NCI-H2227 treated with DMSO at 0.1 percent for 48 hours (cell line): Measurements from ENCODE around the gene TENT4A.
A peak's percentile ranks its signal among the peaks of the same experiment; 100 is the strongest.
"Not testable (repeated sequence)": the region's sequence is repeated elsewhere in the genome, so short reads cannot be mapped to it uniquely, and the experiment has no call there.

Experiments used
- DNase-seq: peaks from one replicate; lab custom pipeline; 2025; lab: John Stamatoyannopoulos, UW

TENT4A gene

GRCh38 chr5:6773342-6774035 lies 60.3 kb downstream of the TENT4A start:
- peak; percentile 17 for DNase-seq

DNA sequence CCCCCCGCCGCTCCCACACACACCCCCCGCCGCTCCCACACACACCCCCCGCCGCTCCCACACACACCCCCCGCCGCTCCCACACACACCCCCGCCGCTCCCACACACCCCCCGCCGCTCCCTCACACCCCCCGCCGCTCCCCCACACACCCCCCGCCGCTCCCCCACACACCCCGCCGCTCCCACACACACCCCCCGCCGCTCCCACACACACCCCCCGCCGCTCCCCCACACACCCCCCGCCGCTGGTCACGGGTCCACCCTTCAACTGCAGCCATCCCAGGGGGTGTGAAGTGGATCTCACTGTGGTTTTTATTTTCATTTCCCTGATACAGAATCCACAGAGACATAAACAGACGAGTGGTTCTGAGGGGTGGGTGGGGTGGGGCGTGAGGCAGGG lies 61.0 kb downstream of the TENT4A start:
- not testable (repeated sequence) for DNase-seq

DNA sequence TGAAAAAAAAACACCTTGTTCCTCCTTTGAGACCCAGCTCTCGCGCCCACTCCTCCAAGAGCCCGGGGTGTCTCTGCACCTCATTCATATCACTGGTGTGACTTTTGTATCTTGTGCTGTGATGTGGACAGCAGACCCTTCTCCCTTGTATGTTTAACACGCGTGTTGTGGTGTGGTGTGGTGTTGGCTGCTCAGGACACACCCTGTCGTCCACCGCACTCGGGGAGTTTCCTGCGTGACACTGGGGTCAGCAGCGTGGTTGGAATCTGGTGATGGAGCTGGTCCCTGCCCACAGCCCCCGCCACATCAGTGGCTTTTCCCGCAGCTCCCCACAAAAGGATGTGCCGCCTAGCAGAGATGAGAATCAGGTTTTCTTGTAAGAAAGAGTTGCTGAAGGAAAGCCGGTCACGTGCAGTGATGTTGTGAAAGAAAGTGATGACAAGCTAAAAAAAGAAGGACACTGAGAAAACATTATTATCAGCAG lies 61.5 kb downstream of the TENT4A start:
- no peak for DNase-seq

DNA sequence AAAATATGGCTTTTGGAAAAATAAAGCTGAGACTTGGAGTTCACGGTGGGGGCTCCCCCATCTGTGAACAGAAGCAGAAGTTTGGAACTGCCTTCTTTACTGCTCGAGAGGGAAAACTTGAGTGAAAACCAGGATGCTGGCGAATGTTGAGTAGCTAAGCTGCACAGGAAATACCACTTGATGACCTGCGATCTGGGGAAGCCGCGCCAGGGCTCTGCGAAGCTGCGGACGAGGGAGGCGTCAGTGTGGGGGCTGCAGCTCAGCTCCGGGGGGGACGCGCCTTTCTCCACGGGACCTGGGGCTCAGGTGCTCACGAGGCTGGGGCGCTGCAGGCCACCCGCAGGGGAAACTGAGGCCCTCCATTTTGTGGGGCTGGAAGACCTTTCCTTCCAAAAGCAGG lies 62.3 kb downstream of the TENT4A start:
- no peak for DNase-seq

- no peak for DNase-seq
Measured at GRCh38 chr5:6780802-6781391, 67.7 kb downstream of the TENT4A start.

GRCh38 chr5:6781716-6782115 lies 68.5 kb downstream of the TENT4A start:
- DNase-seq: no peak

DNA sequence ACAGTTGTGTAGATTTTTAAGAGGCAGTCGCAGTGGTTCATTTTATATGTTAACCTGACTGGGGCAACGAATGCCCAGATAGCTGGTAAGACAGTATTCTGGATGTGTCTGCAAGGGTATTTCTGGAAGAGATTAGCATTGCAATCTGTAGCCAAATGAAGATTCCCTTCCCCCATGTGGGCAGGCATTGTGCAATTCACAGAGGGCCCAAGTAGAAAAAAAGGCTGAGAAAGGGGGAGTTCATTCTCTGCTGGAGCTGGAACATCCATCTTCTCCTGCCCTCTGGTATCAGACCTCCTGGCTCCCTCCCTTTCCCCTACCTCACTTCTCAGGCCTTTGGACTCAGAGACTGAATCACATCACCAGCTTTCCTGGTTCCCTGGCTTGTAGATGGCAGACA lies 70.6 kb downstream of the TENT4A start:
- no peak for DNase-seq

DNA sequence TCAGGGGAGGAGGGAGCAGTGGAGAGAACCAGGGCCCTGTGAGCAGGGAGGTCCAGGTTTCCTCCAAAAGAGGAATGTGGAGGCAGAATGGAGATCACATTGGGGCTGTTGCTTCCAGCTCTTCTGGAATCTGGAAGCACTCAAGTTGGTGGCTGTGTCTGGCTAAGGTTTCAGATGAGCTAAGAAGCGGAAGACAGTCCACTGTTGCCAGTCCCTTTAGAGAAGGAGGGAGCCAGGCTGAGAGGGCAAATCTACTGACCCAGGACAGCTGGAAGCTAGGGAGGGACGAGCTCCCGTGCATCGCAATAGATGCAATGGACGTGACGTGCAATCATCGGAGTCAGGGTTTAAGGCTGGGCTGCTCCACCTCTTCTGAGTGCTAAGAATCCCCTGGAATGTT lies 71.2 kb downstream of the TENT4A start:
- DNase-seq: no peak

- no peak for DNase-seq
Measured at GRCh38 chr5:6785161-6785860, 72.1 kb downstream of the TENT4A start.

DNA sequence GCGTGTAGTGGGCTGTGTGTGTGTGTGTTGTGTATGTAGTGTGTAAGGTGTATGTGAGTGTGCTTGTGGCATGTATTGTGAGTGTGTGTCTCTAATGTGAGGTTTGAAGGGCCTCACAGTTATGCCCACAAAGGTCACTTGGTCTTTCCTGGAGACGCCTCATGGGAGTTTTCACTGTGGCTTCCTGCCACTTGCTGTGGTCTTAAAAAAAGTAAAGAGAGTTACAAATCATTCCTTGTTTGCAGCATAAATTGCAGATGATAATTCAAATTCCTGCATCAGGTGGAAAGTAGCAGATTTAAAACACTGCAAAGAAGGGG lies 72.6 kb downstream of the TENT4A start:
- no peak for DNase-seq

GRCh38 chr5:6786786-6787495 lies 73.7 kb downstream of the TENT4A start:
- DNase-seq: no peak

- DNase-seq: no peak
Measured at GRCh38 chr5:6787941-6788340, 74.7 kb downstream of the TENT4A start.

GRCh38 chr5:6788439-6788838 lies 75.2 kb downstream of the TENT4A start:
- no peak for DNase-seq

DNA sequence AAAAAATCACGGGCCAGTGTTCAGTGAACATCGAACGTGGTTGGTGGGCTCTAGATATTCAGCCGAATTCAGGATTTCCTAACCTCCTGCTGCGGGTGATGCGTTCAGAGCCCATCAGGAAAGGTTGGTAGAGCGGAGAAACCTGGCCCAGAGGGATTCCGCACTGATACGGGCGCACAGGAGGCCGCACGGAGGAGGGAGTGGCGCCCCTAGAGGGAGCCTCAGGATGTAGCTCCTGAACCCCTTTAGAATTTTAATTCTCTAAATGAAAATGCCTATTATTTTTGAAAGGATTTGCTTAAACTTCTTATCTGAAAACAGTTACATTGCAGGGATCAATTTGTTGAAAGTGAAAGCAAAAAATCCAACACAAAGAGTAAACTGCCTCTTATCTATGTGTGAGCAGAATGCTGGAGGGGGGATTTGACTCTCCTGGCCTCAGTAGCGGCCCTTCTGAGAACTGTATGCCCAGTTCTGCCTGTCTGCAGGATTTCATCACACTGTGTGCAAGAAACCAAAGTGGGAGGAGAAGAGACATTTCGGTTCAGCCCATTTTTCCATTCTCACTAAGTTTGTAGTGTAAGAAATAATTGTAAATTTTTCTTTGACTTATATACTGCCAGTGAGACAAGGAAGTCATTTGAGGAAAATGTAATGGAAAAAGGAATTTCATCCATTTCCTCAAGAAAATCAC lies 75.9 kb downstream of the TENT4A start:
- DNase-seq: no peak

DNA sequence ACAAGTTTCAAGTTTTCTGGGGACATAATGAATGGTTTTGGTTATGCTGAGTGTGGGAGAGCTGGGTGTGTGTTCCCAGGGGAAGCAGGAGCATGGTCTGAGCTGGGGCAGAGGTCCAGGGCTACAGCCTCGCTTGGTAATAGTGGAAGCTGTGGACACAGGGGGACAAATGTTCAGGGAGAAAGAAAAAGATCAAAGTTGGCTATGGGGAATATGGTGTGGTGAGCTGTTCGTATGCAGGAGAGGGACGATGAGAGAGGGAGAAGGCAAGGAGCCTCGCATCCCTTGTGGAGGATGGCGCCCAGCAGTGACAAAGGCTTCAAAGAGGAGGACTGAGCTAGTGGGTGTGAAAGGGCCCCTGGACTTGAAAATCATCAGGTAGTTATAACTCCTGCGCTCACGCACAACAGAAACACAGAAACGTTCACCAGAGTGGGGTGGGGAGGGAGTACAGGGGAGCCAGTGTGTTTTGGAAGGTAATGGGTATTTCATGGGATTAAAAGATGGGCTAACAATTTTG lies 77.2 kb downstream of the TENT4A start:
- no peak for DNase-seq

DNA sequence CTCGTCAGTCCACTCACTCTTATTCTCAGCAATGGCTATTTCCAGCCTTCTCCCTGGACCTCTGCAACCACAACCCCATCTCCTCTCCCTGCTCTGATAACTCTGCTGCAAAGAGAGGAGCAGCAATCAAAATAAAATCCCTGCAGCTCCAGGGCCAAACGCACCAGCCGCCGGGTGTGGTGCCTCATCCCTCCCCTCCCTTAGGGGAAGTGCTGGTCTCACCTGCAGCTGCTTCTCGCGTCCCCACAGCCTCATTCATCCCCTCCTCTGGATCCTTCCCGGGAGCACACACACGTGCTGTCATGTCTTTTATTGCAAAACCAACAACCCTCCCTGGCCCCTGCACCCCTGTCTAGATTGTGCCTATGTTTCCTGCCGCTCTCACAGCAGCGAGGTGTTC lies 77.8 kb downstream of the TENT4A start:
- no peak for DNase-seq

DNA sequence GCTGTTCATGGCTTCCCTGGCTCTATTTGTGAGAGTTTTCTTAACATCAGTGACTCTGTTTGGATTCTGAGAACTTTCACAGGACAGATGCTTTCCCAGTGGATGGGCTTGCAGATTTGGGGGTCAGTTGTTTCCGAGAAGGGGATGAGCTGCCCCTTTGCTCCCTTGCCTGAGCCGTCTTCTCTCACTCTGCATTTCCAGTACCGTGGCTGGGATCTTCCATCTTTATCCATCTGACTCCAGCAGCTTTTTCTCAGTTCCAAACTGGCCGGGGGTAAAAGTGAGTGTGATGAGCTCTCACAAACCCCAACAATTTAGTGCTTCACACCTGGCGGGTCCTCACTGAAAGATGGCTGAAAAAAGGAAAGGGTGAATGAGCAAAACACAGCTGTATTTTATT lies 79.1 kb downstream of the TENT4A start:
- DNase-seq: no peak

DNA sequence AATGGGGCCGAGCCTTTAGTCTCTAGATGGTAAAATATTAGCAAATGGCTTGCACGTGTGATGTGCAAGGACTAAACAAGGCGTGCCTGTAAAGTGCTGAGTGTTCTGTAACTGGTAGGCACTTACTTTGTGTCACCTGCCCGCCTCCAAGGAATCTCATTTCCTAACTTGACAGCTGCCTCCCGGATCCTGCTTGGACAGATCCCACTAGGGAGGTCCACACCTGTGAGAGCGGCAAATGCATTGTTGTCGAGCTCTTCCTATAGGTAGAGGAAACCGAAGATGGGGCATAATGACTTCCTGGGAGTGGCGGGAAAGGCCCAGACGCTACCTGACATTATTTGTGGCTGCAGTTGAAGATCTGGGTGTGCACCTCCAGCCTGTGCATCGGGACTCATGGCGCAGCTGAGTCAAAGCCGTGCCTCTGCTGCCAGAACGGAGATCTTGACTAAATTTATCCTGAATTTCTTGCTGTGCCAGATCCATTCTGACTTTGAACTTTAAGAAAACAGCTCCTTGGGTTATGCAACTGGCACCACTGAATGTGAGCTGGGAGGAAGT lies 79.8 kb downstream of the TENT4A start:
- no peak for DNase-seq

DNA sequence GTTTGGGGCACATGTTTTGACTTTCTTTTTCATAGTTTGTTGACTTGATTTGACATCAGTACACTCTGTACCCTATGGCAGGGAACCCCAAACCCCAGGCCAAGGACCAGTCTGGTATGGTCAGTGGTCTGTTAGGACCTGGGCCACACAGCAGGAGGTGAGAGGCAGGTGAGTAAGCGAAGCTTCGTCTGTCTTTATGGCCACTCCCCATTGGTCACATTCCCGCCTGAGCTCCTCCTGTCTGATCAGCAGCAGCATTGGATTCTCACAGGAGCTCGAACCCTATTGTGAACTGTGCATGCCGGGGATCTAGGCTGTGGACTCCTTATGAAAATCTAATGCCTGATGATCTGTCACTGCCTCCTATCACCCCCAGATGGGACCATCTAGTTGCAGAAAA lies 88.0 kb downstream of the TENT4A start:
- DNase-seq: no peak

DNA sequence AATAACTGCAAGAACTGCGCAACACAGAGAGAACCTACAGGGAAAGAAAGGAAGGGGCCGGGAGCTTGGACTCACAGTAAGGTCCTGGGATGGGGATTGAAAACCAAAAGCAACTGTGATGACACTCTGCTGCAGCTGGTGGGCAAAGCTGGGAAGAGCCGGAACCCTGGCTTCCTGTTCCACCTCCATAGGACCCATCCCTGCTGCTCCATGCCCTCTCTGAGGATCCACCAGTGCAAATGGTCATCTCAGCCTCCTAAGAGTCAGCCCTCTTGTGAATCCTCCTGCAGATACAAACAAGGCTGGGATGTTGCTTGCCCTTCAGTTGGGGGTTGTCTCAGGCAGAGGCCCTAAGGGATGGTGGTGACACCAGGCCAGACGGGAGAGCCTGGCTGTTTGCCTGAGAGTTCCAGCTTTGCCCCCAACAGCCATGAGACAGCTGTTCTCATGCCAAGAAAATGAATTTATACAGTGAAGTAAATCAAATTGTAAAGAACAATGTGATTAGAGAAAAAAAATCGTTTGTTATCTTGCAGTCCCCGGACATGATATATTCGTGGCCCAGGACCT lies 90.8 kb downstream of the TENT4A start:
- DNase-seq: no peak

DNA sequence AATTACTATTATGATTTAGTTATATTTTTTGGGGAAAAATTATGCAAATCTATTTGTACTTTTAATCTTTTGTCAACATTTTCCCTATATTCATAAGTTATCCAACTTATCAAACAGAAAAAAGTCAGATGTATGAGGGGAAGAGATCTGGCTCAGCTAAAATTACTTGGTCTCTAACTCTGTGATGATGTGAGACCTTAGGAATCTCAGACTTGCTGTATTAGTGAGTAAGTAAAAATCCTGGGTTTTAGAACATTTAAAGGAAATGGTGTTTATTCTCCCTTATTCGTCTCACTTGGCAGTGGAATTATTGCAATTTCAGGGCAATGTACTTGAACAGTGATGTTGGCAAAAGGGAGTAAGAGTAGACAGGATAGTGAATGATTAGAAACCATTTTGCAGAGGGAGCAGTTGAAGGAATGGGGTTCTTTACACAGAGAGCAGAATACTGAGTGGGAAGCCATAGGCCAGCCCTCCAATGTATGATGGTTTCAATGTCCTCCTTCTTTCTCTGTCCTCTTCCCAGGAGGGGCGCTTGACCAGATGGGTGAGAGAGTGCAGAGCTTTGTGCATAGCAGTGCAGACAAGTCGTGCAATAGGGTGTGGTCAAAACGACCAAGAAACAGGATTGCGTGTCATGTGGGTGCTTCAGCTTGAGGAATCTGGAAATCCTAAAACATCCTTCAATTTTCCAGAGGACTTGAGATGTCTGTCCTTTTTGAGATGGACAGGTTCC lies 91.7 kb downstream of the TENT4A start:
- no peak for DNase-seq
